HG03565 (cell line): Measurements from ENCODE around the gene GNAT3.

Source experiments
- ATAC-seq: cut with Tn5 transposase; IDR thresholded peaks from one replicate; pipeline ENCODE4 v1.9.1; 2021; ENCODE audit warnings: mild to moderate bottlenecking, moderate library complexity; ENCODE audit not compliant: unreplicated experiment

The GNAT3 gene

GRCh38 chr7:80428161-80429054, 83.5 kb downstream of the GNAT3 start:
- ATAC-seq, result peak; percentile 41

- ATAC-seq, result no peak
Observed at GRCh38 chr7:80427218-80427617, 84.6 kb downstream of the GNAT3 start.

GRCh38 chr7:80420876-80421275, 91.0 kb downstream of the GNAT3 start:
- no peak for ATAC-seq

GRCh38 chr7:80417211-80417793, 94.6 kb downstream of the GNAT3 start:
- no peak for ATAC-seq

GRCh38 chr7:80415522-80415921, 96.3 kb downstream of the GNAT3 start:
- no peak for ATAC-seq

- ATAC-seq, result no peak
Observed at GRCh38 chr7:80415114-80415513, 96.8 kb downstream of the GNAT3 start.

GRCh38 chr7:80414331-80414730, 97.5 kb downstream of the GNAT3 start:
- no peak for ATAC-seq

GRCh38 chr7:80413383-80413945, 98.4 kb downstream of the GNAT3 start:
- ATAC-seq, result no peak

- no peak for ATAC-seq
Observed at GRCh38 chr7:80412842-80413241, 99.0 kb downstream of the GNAT3 start.

- ATAC-seq, result no peak
Observed at GRCh38 chr7:80411621-80412020, 100.2 kb downstream of the GNAT3 start.

GRCh38 chr7:80410081-80410480, 101.8 kb downstream of the GNAT3 start:
- ATAC-seq, result no peak
